Gastrocnemius medialis (tissue), 4 donors: ENCODE results near the gene WDR82.

Experiments used
- POLR2A ChIP-seq, 2 donors: fragments of 450-650 bp; IDR thresholded peaks; one replicate each; pipeline ENCODE4 v1.6.1; 2017; ENCODE audit warnings: antibody characterized with exemption in 2 of 2, mild to moderate bottlenecking in 2 of 2, moderate library complexity in 2 of 2
- TF ChIP-seq, protein P1 (sequence below), 5 experiments: fragments of 450-650 bp in 3 of 5; fragments of 200-600 bp in 2 of 5; sonication (generic) in 2 of 5; IDR thresholded peaks in 4 of 5; conservative IDR thresholded peaks in 1 of 5; 1 replicate in 4 of 5; 2 replicates in 1 of 5; pipeline ENCODE4 v1.5.1; 2016 to 2019; ENCODE audit warnings: antibody characterized with exemption in 5 of 5, mild to moderate bottlenecking in 3 of 5, moderate library complexity in 3 of 5

DNA sequence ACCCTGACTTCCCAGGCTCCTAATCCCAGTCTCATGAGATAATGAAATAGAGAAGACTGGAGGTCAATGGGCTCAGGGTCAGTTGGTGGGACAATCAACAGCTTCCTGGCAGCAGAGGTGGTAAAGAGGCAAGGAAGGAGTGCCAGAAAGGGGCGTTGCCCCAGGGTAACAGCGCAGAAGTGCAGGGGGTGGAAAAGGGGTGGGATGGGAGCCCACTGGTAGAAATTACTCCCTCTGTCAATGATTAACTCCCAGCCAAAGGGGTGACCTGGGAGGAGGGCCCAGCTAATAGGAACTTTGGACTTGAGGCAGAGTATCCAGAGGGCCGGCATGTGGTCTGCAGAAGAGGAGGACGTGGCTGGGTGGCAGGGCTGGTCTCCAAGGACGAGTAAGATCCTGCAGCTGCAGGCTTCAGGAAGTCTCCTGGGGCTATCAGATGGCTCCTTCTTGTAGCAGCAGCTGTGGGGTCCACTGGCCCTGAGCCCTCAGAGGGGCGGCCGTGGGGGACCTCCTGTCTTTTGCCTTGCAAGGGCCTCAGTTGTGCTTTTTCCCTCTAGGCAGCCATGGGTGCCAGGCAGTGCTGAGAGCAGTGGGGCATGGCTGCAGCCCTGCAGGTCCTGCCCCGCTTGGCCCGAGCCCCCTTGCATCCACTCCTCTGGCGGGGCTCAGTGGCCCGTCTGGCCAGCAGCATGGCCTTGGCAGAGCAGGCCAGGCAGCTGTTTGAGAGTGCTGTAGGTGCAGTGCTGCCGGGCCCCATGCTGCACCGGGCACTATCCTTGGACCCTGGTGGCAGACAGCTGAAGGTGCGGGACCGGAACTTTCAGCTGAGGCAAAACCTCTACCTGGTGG lies 11.5 kb upstream of the WDR82 start:
- TF ChIP-seq, protein P1, sequence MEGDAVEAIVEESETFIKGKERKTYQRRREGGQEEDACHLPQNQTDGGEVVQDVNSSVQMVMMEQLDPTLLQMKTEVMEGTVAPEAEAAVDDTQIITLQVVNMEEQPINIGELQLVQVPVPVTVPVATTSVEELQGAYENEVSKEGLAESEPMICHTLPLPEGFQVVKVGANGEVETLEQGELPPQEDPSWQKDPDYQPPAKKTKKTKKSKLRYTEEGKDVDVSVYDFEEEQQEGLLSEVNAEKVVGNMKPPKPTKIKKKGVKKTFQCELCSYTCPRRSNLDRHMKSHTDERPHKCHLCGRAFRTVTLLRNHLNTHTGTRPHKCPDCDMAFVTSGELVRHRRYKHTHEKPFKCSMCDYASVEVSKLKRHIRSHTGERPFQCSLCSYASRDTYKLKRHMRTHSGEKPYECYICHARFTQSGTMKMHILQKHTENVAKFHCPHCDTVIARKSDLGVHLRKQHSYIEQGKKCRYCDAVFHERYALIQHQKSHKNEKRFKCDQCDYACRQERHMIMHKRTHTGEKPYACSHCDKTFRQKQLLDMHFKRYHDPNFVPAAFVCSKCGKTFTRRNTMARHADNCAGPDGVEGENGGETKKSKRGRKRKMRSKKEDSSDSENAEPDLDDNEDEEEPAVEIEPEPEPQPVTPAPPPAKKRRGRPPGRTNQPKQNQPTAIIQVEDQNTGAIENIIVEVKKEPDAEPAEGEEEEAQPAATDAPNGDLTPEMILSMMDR (IDR thresholded peaks at IDR 0.05 in 4 of 5, conservative IDR thresholded peaks at IDR 0.05 in 1 of 5): no peak
- no peak for TF ChIP-seq POLR2A (IDR thresholded peaks at IDR 0.05)
